H1 (cell line): Measurements from ENCODE around the gene CHAC1. TPM values are rescaled to one million over a fixed set of nuclear protein-coding genes. Genes with fewer than 3 reads are reported as not detected.

Experiments used
- ASH2L ChIP-seq: fragments of 200-600, 300-600 bp; sonication (generic); IDR thresholded peaks from one replicate; pipeline ENCODE4 v1.7.1; 2017; ENCODE audit warnings: low read length
- CBX8 ChIP-seq: fragments of 300-800, 300-1000 bp; sonication (generic); IDR thresholded peaks from 2 replicates; pipeline ENCODE4 v1.7.1; 2016; ENCODE audit warnings: low read depth, low read length, borderline replicate concordance
- CHD2 ChIP-seq: IDR thresholded peaks from 2 replicates; pipeline ENCODE4 v1.6.1; 2012; ENCODE audit warnings: low read length, improper control_type of control experiment
- CHD7 ChIP-seq: fragments of 300-600 bp; sonication (generic); IDR thresholded peaks from 2 replicates; pipeline ENCODE4 v1.7.1; 2012; ENCODE audit warnings: low read length, moderate library complexity, mild to moderate bottlenecking, inconsistent platforms; ENCODE audit not compliant: insufficient replicate concordance
- FOSL1 ChIP-seq: IDR thresholded peaks from 2 replicates; pipeline ENCODE4 v1.6.1; 2011; ENCODE audit warnings: mild to moderate bottlenecking, low read depth, low read length, moderate library complexity; ENCODE audit not compliant: insufficient read depth
- GABPA ChIP-seq: IDR thresholded peaks from 2 replicates; pipeline ENCODE4 v1.6.1; 2011; ENCODE audit warnings: mild to moderate bottlenecking, low read length, moderate library complexity, borderline replicate concordance; ENCODE audit not compliant: insufficient read depth
- JUND ChIP-seq: IDR thresholded peaks from 2 replicates; pipeline ENCODE4 v1.6.1; 2011; ENCODE audit warnings: mild to moderate bottlenecking, improper control_type of control experiment, low read length
- RAD21 ChIP-seq, 2 experiments: IDR thresholded peaks in 1 of 2; conservative IDR thresholded peaks in 1 of 2; 2 replicates each; pipeline ENCODE4 v1.6.1; 2011; ENCODE audit warnings: low read depth in 2 of 2, low read length in 2 of 2, improper control_type of control experiment in 1 of 2, inconsistent platforms in 1 of 2, mild to moderate bottlenecking in 1 of 2, moderate library complexity in 1 of 2
- TBP ChIP-seq: IDR thresholded peaks from 2 replicates; pipeline ENCODE4 v1.6.1; 2011; ENCODE audit warnings: low read depth, low read length, improper control_type of control experiment
- TCF12 ChIP-seq: IDR thresholded peaks from 2 replicates; pipeline ENCODE4 v1.6.1; 2011; ENCODE audit warnings: low read depth, mild to moderate bottlenecking, low read length
- polyA plus RNA-seq, 7 experiments: library from polyadenylated mRNA; depleted of rRNA in 3 of 7; stranded (reverse) in 5 of 7; unstranded in 2 of 7; fragments of >200 nt in 5 of 7; fragments of 200-250 nt in 2 of 7; gene quantifications; 1 replicate in 5 of 7; 2 replicates in 1 of 7; 4 replicates in 1 of 7; pipeline versions ENCODE4 v1.2.1 to v1.2.3, GENCODE V29; 2011 to 2013; ENCODE audit warnings: missing spikeins in 2 of 7, mixed read lengths in 2 of 7
- total RNA-seq: library from RNA; stranded (reverse); fragmentation: NEBNext Ultra II Directional; extraction: Animal tissue kit (Norgen Biotek cat#: 25700); gene quantifications from 2 replicates; pipeline ENCODE4 v1.2.1, GENCODE V29; 2021

CHAC1 gene
- total and polyA plus RNA-seq, 2 of the 8 experiments (the other 6 are each of a cell fraction or from before 2014, with no cell fraction given) = 34.3 to 159 TPM

GRCh38 chr15:40941528-40942336 is 11.5 kb upstream of the CHAC1 start (continued):
- TF ChIP-seq CHD7 = no peak
- TF ChIP-seq ASH2L = peak; percentile 35
- TF ChIP-seq TCF12 = no peak
- no peak for TF ChIP-seq FOSL1
- TF ChIP-seq GABPA = no peak
- TF ChIP-seq CHD2 = peak; percentile 71; the same call in 1 of the 2 replicates
- TF ChIP-seq TBP = no peak
- no peak for TF ChIP-seq JUND
- TF ChIP-seq CBX8 = no peak
- peak; percentile 36 to 71; a peak in 3 of 4 replicates for TF ChIP-seq RAD21 (IDR thresholded peaks at IDR 0.05 in 1 of 2, conservative IDR thresholded peaks at IDR 0.05 in 1 of 2; ENCODE audit: low read depth in 2 of 2, low read length in 2 of 2)
